ENCODE results near the gene RNF144A.

DNA sequence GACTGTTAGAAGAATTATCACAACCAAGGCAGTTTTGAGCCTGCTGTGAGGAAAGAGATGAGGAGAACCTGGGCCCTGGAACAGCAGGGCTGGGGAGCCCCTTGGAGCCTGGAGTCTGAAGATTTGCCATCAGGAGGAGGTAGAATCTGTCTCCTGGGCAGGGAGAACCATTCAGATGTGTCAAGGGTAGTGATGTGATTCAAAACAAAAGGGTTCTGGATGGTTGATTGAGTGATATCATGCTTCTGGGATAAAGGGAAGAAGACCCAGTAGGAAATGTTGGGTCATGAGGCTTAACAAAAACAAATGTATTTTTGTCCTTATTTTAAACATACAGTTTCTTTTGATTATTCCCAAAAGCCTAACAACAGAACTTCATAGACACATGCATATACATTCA is 28.6 kb downstream of the RNF144A start:
- TF ChIP-seq EP300 (IDR thresholded peaks at IDR 0.05; ENCODE audit: borderline replicate concordance) (no peak), EGR1 (IDR thresholded peaks at IDR 0.05) (no peak), RAD21 (IDR thresholded peaks at IDR 0.05; ENCODE audit: low read depth) (no peak)
- TF ChIP-seq, protein P1, sequence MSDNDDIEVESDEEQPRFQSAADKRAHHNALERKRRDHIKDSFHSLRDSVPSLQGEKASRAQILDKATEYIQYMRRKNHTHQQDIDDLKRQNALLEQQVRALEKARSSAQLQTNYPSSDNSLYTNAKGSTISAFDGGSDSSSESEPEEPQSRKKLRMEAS (IDR thresholded peaks at IDR 0.05): no peak

Data from Ishikawa (cell line).